Measurements from ENCODE around the gene DPH3. TPM values are rescaled to one million over a fixed set of nuclear protein-coding genes. Genes with fewer than 3 reads are reported as not detected.

Gene DPH3
- total and polyA plus RNA-seq, 2 experiments from 2014 or later: 36.9 to 51.8 TPM

DNA sequence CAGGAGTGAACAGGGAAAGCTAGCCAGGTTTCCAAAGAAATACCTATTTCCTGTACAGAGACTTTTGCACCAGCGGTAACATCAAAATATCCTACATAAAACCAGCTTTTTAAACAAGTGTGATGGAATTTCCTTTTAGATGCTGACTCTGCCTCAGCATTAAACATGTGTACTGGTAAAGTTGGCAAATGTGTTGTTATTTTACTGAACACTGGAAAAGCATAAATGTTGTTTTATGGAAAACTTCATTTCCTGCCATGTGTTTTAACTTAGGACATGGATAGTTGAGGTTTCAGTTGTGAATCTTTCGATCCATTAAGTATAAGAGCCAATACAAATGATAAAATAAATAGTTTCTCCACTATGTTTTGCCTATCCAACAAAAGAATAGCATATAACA, 15.9 kb upstream of the DPH3 start:
- H3K27ac ChIP-seq: no peak overlapping the region
- 74% methylated on average over 2 of the region's 2 CpGs for WGBS (ENCODE audit: low lambda C conversion rate, missing lambda C conversion rate)

DNA sequence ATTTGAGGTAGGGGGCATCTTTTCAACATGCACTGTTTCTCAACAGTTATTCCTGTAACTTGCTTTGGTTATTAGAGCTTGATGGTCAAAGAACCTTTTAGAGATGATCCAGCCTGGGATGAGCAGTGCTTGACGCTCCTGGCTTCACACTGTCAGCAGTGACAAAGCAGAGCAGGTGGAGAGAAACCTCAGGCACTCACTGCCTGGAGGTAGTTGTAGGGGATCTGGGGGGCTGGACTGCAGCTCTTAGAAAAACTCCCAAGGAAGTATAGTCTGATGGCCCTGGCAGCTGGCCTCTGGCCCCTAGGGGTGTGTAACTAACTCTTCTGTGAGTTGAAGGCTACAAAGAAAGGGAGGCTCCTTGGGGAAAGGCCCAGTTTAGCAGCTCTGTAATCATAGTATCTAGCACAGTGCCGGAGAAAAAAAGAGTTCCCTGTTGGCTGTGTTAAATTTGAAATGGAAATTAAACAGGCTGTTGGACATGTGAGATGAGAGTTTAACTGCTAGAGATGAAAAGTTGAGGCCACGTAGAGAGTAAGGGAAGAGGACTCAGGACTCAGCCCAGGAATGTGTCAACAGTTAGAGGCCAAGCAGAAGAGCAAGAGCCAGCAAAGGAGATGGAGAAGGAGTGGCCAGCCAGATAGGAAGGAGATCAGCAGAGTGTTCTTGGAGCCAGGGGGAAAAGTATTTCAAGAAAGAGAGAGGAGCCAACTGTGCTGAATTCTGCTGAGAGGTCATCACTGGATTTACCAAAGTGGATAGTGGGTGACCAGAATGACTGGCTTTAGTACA, 14.5 kb upstream of the DPH3 start:
- H3K9me2 ChIP-seq (replicated peaks; ENCODE audit: insufficient read depth): no peaks in the 10 kb centered on the region
- no peak overlapping the region for H3K27ac ChIP-seq
- 82% methylated on average over 3 of the region's 3 CpGs for WGBS (ENCODE audit: low lambda C conversion rate, missing lambda C conversion rate)
- H2AFZ ChIP-seq: no peak overlapping the region
- H3K4me3 ChIP-seq: no peak overlapping the region
- H3K36me3 ChIP-seq (replicated peaks; ENCODE audit: insufficient read depth, low read depth): no peaks in the 10 kb centered on the region
- H3K9me3 ChIP-seq (ENCODE audit: low read depth): no peaks in the 10 kb centered on the region
- H3K4me2 ChIP-seq: no peak overlapping the region
- TF ChIP-seq, protein P1, sequence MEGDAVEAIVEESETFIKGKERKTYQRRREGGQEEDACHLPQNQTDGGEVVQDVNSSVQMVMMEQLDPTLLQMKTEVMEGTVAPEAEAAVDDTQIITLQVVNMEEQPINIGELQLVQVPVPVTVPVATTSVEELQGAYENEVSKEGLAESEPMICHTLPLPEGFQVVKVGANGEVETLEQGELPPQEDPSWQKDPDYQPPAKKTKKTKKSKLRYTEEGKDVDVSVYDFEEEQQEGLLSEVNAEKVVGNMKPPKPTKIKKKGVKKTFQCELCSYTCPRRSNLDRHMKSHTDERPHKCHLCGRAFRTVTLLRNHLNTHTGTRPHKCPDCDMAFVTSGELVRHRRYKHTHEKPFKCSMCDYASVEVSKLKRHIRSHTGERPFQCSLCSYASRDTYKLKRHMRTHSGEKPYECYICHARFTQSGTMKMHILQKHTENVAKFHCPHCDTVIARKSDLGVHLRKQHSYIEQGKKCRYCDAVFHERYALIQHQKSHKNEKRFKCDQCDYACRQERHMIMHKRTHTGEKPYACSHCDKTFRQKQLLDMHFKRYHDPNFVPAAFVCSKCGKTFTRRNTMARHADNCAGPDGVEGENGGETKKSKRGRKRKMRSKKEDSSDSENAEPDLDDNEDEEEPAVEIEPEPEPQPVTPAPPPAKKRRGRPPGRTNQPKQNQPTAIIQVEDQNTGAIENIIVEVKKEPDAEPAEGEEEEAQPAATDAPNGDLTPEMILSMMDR (IDR thresholded peaks at IDR 0.05; ENCODE audit: poor library complexity): no peak
- no peak for TF ChIP-seq EZH2phosphoT487 (IDR thresholded peaks at IDR 0.05; ENCODE audit: low read depth, severe bottlenecking, unreplicated experiment)
- no peak for TF ChIP-seq EZH2 (IDR thresholded peaks at IDR 0.05; ENCODE audit: borderline replicate concordance)
- H4K20me1 ChIP-seq (ENCODE audit: insufficient read depth, poor library complexity, severe bottlenecking): no peaks in the 10 kb centered on the region
- no peaks in the 10 kb centered on the region for H3K4me1 ChIP-seq (ENCODE audit: insufficient read depth)
- H3K79me2 ChIP-seq: no peaks in the 10 kb centered on the region
- DNase-seq (ENCODE audit: low spot score): no peak
- H3K27me3 ChIP-seq: no peaks in the 10 kb centered on the region

More for the DNA sequence above, 15.9 kb upstream of the DPH3 start:
- Histone ChIP-seq H4K20me1 (ENCODE audit: insufficient read depth, poor library complexity, severe bottlenecking) (no peaks in the 10 kb centered on the region), H3K79me2 (no peaks in the 10 kb centered on the region), H3K4me3 (no peak overlapping the region), H3K36me3 (replicated peaks; ENCODE audit: insufficient read depth, low read depth) (no peaks in the 10 kb centered on the region), H3K4me1 (ENCODE audit: insufficient read depth) (no peaks in the 10 kb centered on the region), H3K9me3 (ENCODE audit: low read depth) (no peaks in the 10 kb centered on the region), H3K9me2 (replicated peaks; ENCODE audit: insufficient read depth) (no peaks in the 10 kb centered on the region), H3K4me2 (no peak overlapping the region), H2AFZ (no peak overlapping the region), H3K27me3 (no peaks in the 10 kb centered on the region)
- TF ChIP-seq EZH2 (IDR thresholded peaks at IDR 0.05; ENCODE audit: borderline replicate concordance) (no peak), EZH2phosphoT487 (IDR thresholded peaks at IDR 0.05; ENCODE audit: low read depth, severe bottlenecking, unreplicated experiment) (no peak)
- no peak for DNase-seq (ENCODE audit: low spot score)

DNA sequence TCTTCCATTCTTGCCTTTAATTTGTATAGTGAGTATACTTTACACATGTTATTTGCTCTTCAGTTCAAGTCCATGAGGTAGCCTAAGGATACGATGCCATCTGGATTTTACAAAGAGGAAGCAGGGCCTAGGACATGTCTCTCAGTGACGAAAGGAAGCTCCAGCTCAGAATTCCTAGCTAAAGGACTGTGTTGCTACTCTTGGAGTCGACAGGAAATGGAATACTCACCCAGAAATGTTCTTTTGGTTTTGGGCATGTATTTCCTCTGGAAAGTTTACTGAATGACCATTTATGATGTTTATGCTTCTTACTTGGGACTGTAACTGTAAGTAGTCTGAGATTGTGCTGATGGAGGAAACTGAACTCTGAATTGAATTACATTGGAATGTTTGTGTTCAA, 12.7 kb upstream of the DPH3 start:
- Histone ChIP-seq H3K4me2 (no peak overlapping the region), H3K79me2 (no peaks in the 10 kb centered on the region), H3K27ac (peak overlapping the region; percentile 43), H3K9me3 (ENCODE audit: low read depth) (no peaks in the 10 kb centered on the region), H4K20me1 (ENCODE audit: insufficient read depth, poor library complexity, severe bottlenecking) (no peaks in the 10 kb centered on the region), H2AFZ (no peak overlapping the region), H3K4me1 (ENCODE audit: insufficient read depth) (no peaks in the 10 kb centered on the region), H3K27me3 (no peaks in the 10 kb centered on the region), H3K4me3 (no peak overlapping the region), H3K9me2 (replicated peaks; ENCODE audit: insufficient read depth) (no peaks in the 10 kb centered on the region), H3K36me3 (replicated peaks; ENCODE audit: insufficient read depth, low read depth) (no peaks in the 10 kb centered on the region)
- 84% methylated on average over 3 of the region's 3 CpGs for WGBS (ENCODE audit: low lambda C conversion rate, missing lambda C conversion rate)
- no peak for DNase-seq (ENCODE audit: low spot score)
- TF ChIP-seq, protein P1 (IDR thresholded peaks at IDR 0.05; ENCODE audit: poor library complexity): no peak
- TF ChIP-seq EZH2 (IDR thresholded peaks at IDR 0.05; ENCODE audit: borderline replicate concordance): no peak
- TF ChIP-seq EZH2phosphoT487 (IDR thresholded peaks at IDR 0.05; ENCODE audit: low read depth, severe bottlenecking, unreplicated experiment): no peak

DNA sequence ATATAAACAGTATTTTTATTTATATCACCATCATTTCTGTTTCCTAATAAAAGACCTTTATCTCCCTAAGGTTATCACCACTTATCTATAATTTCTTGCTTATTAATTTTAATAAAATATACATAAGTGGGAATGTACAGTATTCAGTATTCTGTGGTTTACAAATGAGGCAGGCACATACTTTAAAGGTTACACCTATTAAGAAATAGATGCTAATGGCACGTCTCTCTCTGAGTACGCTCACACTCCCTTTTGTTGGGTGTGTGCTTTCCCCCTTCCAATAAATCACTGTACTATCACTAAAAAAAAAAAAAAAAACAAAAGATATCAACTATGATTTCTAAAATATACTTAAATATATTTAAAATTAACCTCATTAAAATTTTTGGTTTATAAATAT, 9.1 kb upstream of the DPH3 start:
- no peak for TF ChIP-seq EZH2phosphoT487 (IDR thresholded peaks at IDR 0.05; ENCODE audit: low read depth, severe bottlenecking, unreplicated experiment)
- TF ChIP-seq EZH2 (IDR thresholded peaks at IDR 0.05; ENCODE audit: borderline replicate concordance): no peak
- TF ChIP-seq, protein P1 (IDR thresholded peaks at IDR 0.05; ENCODE audit: poor library complexity): no peak
- Histone ChIP-seq H2AFZ (no peak overlapping the region), H3K4me1 (ENCODE audit: insufficient read depth) (no peaks in the 10 kb centered on the region), H3K4me3 (no peak overlapping the region), H3K79me2 (peaks cover 4% of the 10 kb centered on the region), H3K9me2 (replicated peaks; ENCODE audit: insufficient read depth) (no peaks in the 10 kb centered on the region), H3K4me2 (no peak overlapping the region), H3K27ac (no peak overlapping the region), H3K27me3 (no peaks in the 10 kb centered on the region), H4K20me1 (ENCODE audit: insufficient read depth, poor library complexity, severe bottlenecking) (no peaks in the 10 kb centered on the region), H3K36me3 (replicated peaks; ENCODE audit: insufficient read depth, low read depth) (no peaks in the 10 kb centered on the region), H3K9me3 (ENCODE audit: low read depth) (no peaks in the 10 kb centered on the region)
- DNase-seq (ENCODE audit: low spot score): no peak
- WGBS (ENCODE audit: low lambda C conversion rate, missing lambda C conversion rate): 100% methylated on average over 2 of the region's 2 CpGs
